GM18511 (cell line): ENCODE measurements around the gene ZNF536.
"Not testable (repeated sequence)": the region's sequence is repeated elsewhere in the genome, so short reads cannot be mapped to it uniquely, and the experiment has no call there.

ENCODE experiments used
- ATAC-seq: cut with Tn5 transposase; IDR thresholded peaks from one replicate; pipeline ENCODE4 v1.9.1; 2021; ENCODE audit warnings: mild to moderate bottlenecking, moderate library complexity; ENCODE audit not compliant: unreplicated experiment

ZNF536 gene

GRCh38 chr19:30443531-30444252 is 71.5 kb downstream of the ZNF536 start:
- no peak for ATAC-seq

DNA sequence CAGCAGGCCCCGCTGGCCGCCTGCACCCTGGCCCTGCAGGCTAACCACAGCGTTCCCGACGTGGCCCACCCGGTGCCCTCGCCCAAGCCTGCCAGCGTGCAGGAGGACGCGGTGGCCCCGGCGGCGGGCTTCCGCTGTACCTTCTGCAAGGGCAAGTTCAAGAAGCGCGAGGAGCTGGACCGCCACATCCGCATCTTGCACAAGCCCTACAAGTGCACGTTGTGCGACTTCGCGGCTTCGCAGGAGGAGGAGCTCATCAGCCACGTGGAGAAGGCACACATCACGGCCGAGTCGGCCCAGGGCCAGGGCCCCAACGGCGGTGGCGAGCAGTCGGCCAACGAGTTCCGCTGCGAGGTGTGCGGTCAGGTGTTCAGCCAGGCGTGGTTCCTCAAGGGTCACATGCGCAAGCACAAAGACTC is 72.1 kb downstream of the ZNF536 start:
- ATAC-seq = no peak

- no peak for ATAC-seq
These were observed 72.6 kb downstream of the ZNF536 start for GRCh38 chr19:30444686-30445232.

DNA sequence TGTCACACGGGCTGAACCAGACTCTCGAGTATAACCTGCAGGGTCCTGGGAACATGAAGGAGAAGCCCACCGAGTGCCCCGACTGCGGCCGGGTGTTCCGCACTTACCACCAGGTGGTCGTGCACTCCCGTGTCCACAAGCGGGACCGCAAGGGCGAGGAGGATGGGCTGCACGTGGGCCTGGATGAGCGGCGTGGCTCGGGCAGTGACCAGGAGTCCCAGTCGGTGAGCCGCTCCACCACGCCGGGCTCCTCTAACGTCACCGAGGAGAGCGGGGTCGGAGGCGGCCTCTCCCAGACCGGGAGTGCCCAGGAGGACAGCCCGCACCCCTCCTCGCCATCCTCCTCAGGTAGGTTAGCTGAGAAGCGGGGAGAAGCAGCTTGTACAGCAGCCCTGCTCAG is 73.2 kb downstream of the ZNF536 start:
- no peak for ATAC-seq

GRCh38 chr19:30446120-30446519 is 73.9 kb downstream of the ZNF536 start:
- ATAC-seq = not testable (repeated sequence)

DNA sequence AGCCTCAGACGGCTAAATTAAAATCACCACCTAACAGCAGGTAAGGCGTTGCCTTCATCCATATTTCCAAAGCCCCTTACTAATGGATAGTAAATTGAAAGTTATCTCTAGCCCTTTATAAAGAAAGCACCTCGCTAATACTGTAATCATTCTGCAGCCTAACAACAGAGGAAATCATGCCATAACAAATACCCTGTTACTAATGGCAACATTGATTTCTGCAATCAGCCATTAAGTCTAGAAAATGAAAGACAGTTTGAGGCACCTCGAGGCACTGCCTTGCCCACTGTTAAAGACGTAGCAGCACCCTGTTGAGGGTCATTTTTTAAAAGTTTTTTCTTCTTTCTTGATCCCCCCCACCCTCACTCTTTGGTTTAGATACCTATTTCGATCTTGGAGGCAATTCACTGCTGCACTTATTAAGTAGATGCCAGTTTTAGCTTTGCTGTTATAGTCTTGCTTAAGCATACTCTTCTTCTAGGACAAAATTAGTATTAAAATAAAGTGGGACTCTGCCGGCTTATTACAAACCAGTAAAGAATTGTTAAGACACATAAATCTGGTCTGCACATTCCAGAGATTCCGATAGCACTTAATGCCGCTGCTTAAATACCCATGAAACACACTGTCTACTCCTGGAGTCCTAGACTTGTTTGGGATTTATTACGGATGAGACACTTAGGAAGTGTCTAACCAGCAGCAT is 74.8 kb downstream of the ZNF536 start:
- ATAC-seq = no peak

GRCh38 chr19:30447553-30447870 is 75.3 kb downstream of the ZNF536 start:
- no peak for ATAC-seq

DNA sequence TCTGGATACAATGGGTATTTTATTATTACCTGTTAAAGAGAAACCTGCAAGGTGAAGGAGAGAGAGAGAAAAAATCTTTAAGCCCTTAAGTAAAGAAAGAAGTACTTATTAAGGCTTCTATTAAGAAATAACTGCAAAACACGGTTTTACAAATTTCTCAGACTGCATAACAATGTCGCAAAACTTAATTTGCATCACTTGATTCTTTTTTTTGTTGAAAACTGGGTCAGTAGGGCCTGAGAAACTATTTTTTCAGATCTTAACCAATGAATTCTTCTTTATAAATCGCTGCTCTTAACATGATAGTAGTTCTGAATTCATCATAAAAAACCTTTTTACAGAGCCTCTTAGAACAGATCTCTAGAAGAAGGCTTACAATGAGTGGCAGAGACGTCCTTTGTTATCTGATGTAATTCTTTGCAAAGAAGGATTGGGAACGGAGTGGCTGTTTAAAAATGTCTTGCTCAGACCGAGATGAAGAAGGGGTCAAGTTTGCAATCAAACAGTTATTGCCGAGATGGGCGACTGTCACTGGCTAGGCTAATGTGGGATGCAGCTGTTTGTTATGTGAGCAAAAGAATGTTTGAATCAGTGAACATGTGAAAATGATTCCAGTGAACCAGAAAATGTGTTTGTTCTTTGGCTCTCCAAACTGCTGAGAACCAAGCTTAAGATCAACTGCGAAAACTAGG is 76.3 kb downstream of the ZNF536 start:
- no peak for ATAC-seq

GRCh38 chr19:30449078-30449590 is 77.0 kb downstream of the ZNF536 start:
- ATAC-seq = no peak

DNA sequence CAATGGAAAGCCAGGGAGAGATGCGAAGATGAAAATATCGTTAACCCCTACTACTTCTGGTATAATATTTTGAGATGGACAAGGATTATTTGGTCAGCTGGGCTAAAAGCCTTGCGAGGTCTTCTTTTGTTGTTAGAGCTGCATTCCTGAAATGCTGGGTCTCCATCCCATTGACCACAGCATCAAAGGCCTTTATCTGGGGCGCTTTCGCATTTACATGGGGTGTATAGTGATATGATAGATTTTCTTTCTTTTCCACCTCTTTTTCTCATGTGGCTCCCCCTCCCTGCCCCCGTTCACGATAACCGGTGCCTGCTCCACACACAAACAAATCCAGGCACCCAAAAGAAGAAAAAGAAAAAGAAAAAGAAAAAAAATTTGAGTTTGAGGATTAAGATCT is 77.5 kb downstream of the ZNF536 start:
- ATAC-seq = no peak

DNA sequence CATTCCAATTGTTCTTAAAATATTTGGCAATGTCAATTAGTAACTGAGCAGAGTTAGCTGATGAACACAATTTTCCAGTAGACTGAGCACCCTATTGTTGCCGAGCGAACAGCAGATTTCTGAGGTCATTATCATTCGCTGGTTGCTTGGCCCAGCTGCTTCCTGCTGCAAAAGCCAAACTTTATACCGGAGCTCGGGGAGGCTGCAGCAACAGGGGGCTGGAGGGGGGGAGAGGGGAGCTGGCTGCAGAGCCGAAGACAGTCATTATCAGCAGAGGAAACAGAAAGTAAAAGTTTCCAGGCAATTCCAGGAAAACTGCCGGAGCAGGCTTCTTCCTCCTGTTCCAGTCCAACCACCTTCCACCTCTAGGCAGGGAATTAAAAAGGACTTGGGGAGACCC is 77.9 kb downstream of the ZNF536 start:
- ATAC-seq = no peak

- no peak for ATAC-seq
These were observed 78.7 kb downstream of the ZNF536 start for GRCh38 chr19:30450835-30451321.

GRCh38 chr19:30452931-30453330 is 80.7 kb downstream of the ZNF536 start:
- no peak for ATAC-seq

DNA sequence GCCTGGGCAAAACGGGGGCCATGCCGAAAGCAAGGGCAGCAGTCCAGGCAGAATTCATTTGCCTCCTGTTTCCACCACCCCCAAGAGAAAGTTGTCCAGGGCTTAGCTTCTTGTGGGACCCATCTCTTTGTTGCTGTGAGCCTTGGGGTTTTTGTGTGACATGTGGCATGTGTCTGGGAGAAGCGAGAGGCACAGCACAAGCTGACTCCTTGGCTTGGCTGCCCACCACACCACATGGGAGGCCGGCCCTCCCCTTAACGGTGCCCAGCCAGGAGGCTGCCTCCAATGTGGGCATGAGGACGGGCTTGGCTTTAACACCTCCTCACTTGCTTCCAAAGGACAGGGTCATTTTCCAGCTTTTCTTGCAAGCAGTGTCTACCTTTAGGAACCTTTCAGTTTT is 81.6 kb downstream of the ZNF536 start:
- no peak for ATAC-seq

- ATAC-seq = no peak
These were observed 83.7 kb downstream of the ZNF536 start for GRCh38 chr19:30455881-30456280.

- no peak for ATAC-seq
These were observed 85.3 kb downstream of the ZNF536 start for GRCh38 chr19:30457484-30457883.

DNA sequence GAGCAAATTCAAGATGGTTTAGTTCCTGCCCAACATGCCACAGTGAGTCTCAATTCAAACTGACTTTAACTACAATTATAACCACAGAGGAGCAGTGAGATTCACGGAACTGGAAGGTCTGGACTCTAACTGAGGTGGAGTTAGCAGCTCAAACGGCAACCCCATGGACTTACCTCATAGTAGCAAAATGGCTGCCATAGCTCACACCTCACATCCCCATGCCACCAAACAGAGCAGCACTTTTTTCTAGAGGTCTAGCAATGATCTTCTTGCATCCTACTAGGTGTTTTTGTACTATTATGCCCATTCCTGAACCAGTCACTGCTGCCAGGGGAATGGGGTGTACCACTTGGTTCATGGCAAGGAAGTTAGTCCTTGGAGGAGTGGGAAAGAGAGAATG is 87.7 kb downstream of the ZNF536 start:
- no peak for ATAC-seq

DNA sequence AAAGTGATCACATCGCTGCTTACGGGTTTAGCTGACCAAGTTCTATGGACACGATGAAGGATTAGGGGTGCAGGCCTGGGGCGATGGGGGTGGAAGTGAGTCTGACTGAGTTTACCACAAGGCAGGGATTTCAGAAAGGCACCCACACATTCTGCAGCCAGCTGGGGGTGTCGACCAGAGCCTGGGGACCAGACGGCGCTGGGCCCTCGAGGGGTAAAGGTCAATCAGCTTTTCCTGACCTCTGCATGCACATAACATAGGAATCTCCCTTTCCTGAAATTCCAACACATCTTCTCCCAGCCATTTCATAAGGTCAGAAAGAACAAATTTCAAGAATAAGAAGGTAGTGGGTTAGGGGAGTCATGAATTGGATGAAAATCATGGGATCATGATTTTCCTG is 92.0 kb downstream of the ZNF536 start:
- no peak for ATAC-seq

DNA sequence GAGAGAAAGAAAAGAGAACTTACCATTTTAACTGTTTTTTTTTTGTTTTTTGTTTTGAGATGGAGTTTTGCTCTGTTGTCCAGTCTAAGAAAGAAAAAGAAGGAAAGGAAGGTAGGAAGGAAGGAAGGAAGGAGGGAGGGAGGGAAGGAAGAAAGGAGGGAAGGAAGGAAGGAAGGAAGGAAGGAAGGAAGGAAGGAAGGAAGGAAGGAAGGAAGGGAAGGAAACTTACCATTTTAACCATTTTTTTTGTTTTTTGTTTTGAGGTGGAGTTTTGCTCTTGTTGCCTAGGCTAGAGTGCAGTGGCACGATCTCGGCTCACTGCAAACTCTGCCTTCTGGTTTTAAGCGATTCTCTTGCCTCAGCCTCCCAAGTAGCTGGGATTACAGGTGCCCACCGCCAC is 94.4 kb downstream of the ZNF536 start:
- ATAC-seq = not testable (repeated sequence)

GRCh38 chr19:30467239-30467638 is 95.1 kb downstream of the ZNF536 start:
- no peak for ATAC-seq

DNA sequence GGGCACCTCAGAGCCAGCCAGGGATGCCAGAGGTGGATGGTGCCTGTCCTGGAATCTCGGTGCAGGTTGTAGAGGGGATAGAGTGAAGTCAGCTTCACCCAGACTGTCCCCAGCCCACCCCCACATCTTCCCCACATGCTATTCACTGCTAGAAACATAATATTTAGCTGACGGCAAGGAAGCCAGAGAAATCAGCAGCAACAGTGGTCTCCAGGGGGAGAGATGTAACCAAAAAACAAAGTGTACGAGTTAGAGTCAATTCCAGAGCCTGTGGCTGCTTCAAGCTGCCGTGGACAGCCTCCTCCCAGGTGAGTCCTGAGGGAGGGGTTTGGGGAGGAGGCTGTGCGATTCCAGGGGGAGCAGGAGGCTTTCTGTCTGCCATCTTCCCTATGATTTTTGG is 97.6 kb downstream of the ZNF536 start:
- ATAC-seq = no peak
